Measurements from ENCODE around the gene PAFAH2.

DNA sequence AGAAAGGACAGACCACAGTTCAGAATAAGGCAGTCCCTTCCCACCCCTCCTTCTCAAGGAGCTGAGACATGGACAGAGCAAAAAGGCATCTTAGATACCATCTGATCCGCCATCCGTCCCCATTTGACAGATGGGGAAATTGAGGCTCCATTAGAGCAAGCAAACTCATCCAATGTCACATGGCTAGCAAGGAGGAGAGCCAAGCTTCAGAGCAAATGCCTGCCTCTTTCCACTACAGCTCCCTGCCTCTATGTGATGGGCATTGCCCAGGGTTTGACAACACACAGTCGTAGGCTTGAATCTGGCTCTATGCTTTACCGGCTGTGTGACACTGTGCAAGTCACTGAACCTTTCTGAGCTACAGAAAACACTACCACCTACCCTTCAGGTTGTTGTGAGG, 44.1 kb upstream of the PAFAH2 start:
- TF ChIP-seq CTCF (IDR thresholded peaks at IDR 0.05) (no peak), POLR2A (IDR thresholded peaks at IDR 0.05) (no peak), POLR2AphosphoS5 (IDR thresholded peaks at IDR 0.05) (no peak), EP300 (IDR thresholded peaks at IDR 0.05) (no peak)

Measured in upper lobe of left lung (tissue), 4 donors.